K562 (cell line): ENCODE results near the gene TAL1. TPM values are rescaled to one million over a fixed set of nuclear protein-coding genes. Genes with fewer than 3 reads are reported as not detected.

Experiments
- ATAC-seq: fragments of 200-7000 bp; cut with Tn5 transposase; 3 replicates; pipeline ENCODE4 v1.9.1; 2020; ENCODE audit warnings: moderate library complexity
- BruUV-seq: library from RNA; stranded (reverse); fragments of 400-500 nt; replicated peaks from 2 replicates; lab custom pipeline; 2021; lab: Mats Ljungman, UMichigan
- CTCF ChIA-PET: fragments of 300-600 bp; formaldehyde crosslinking; extraction: SDS; loops from one replicate; lab custom pipeline; 2021; ENCODE audit warnings: low intra/inter-chr PET ratio; lab: Yijun Ruan, JAX
- POLR2A ChIA-PET: fragments of 300-600, 350-650 bp; sonication (Branson Sonifier 250); formaldehyde crosslinking; extraction: SDS; loops from one replicate; lab custom pipeline; 2021; ENCODE audit warnings: antibody characterized with exemption, inconsistent platforms; lab: Yijun Ruan, JAX
- DNase-seq, 4 experiments: peaks; one replicate each; pipeline versions ENCODE4 v3.0.0 to v3.0.0-alpha.2; 2011 to 2018; ENCODE audit warnings: low spot score in 3 of 4, mixed read lengths in 3 of 4; ENCODE audit errors: extremely low read depth in 1 of 4
- FAIRE-seq: peaks from 2 replicates; lab custom pipeline; 2011; peaks lifted over from hg19 to GRCh38; lab: Jason Lieb, UNC
- H2AFZ ChIP-seq: 2 replicates; pipeline ENCODE4 v1.6.0; 2011; ENCODE audit warnings: low read depth, low read length, control low read depth, inconsistent platforms
- H3K27ac ChIP-seq: fragments of 200-600 bp; 3 replicates; pipeline ENCODE4 v1.8.0; 2011; ENCODE audit warnings: low read depth, mild to moderate bottlenecking, control low read depth, inconsistent platforms, low read length, moderate library complexity, mixed read lengths; ENCODE audit errors: extremely low read depth
- H3K27me3 ChIP-seq, 2 experiments: fragments of 300-600 bp in 1 of 2; 2 replicates in 1 of 2; 3 replicates in 1 of 2; pipeline versions ENCODE4 v1.6.0 to v1.8.0; 2011; ENCODE audit warnings: inconsistent platforms in 2 of 2, low read length in 2 of 2, mild to moderate bottlenecking in 1 of 2, mixed read lengths in 1 of 2, moderate library complexity in 1 of 2; ENCODE audit not compliant: control insufficient read depth in 2 of 2, insufficient read depth in 2 of 2
- H3K36me3 ChIP-seq: fragments of 300-600 bp; 3 replicates; pipeline ENCODE4 v1.8.0; 2011; ENCODE audit warnings: mild to moderate bottlenecking, low read length, inconsistent platforms; ENCODE audit not compliant: control insufficient read depth, insufficient read depth
- H3K4me1 ChIP-seq, 2 experiments: fragments of 200-600 bp in 1 of 2; replicated peaks in 1 of 2; 2 replicates in 1 of 2; 3 replicates in 1 of 2; pipeline versions ENCODE4 v1.5.1 to v1.8.0; 2011; ENCODE audit warnings: inconsistent platforms in 2 of 2, low read length in 2 of 2, mild to moderate bottlenecking in 1 of 2, mixed read lengths in 1 of 2, moderate library complexity in 1 of 2; ENCODE audit not compliant: control insufficient read depth in 2 of 2, insufficient read depth in 2 of 2
- H3K4me2 ChIP-seq: 2 replicates; pipeline ENCODE4 v1.6.1; 2011; ENCODE audit warnings: low read length, control low read depth, inconsistent platforms, mixed read lengths; ENCODE audit not compliant: insufficient read depth
- H3K4me3 ChIP-seq: fragments of 200-600 bp; sonication (generic), shearing (Covaris generic); 2 replicates; pipeline ENCODE4 v1.5.1; 2016; ENCODE audit warnings: control low read depth, inconsistent platforms
- H3K79me2 ChIP-seq: fragments of 200-600 bp; 3 replicates; pipeline ENCODE4 v1.8.0; 2011; ENCODE audit warnings: low read length, inconsistent platforms; ENCODE audit not compliant: control insufficient read depth, insufficient read depth
- H3K9ac ChIP-seq, 2 experiments: 2 replicates each; pipeline versions ENCODE4 v1.6.0 to v1.6.1; 2011; ENCODE audit warnings: low read depth in 2 of 2, low read length in 2 of 2, control low read depth in 1 of 2, inconsistent platforms in 1 of 2, mild to moderate bottlenecking in 1 of 2, mixed read lengths in 1 of 2; ENCODE audit not compliant: insufficient read depth in 1 of 2
- H3K9me1 ChIP-seq: one replicate; pipeline ENCODE4 v1.6.0; 2011; ENCODE audit warnings: inconsistent platforms, mild to moderate bottlenecking, low read length, moderate library complexity; ENCODE audit not compliant: control insufficient read depth, insufficient read depth
- H3K9me3 ChIP-seq: replicated peaks from 2 replicates; pipeline ENCODE4 v1.5.1; 2011; ENCODE audit warnings: low read depth, low read length, inconsistent platforms; ENCODE audit not compliant: control insufficient read depth, insufficient read depth
- H4K20me1 ChIP-seq: replicated peaks from 2 replicates; pipeline ENCODE4 v1.6.1; 2011; ENCODE audit warnings: low read length, inconsistent platforms, mixed read lengths; ENCODE audit not compliant: control insufficient read depth, insufficient read depth
- CBFA2T3 ChIP-seq: fragments of 450-650 bp; IDR thresholded peaks from 2 replicates; pipeline ENCODE4 v1.6.1; 2017
- CHD2 ChIP-seq: IDR thresholded peaks from 2 replicates; pipeline ENCODE4 v1.6.1; 2011; ENCODE audit warnings: low read depth, low read length
- FOXJ3 ChIP-seq: sonication (generic); formaldehyde crosslinking; IDR thresholded peaks from 2 replicates; pipeline ENCODE4 v1.4.0; 2020; ENCODE audit warnings: mild to moderate bottlenecking, missing genetic modification reagents
- HDAC1 ChIP-seq, 2 experiments: fragments of 450-650 bp; IDR thresholded peaks; 2 replicates each; pipeline ENCODE4 v1.6.1; 2016 to 2017; ENCODE audit warnings: inconsistent platforms in 1 of 2, mild to moderate bottlenecking in 1 of 2, moderate library complexity in 1 of 2
- KDM1A ChIP-seq, 2 experiments: fragments of 450-650 bp; IDR thresholded peaks; 2 replicates each; pipeline ENCODE4 v1.6.1; 2016; ENCODE audit warnings: mild to moderate bottlenecking in 2 of 2
- MAFG ChIP-seq: fragments of 450-650 bp; conservative IDR thresholded peaks from 2 replicates; pipeline ENCODE4 v1.6.1; 2016; ENCODE audit warnings: missing genetic modification characterization, missing compliant biosample characterization
- STAT5A ChIP-seq: IDR thresholded peaks from 2 replicates; pipeline ENCODE4 v1.6.1; 2012; ENCODE audit warnings: low read length, inconsistent platforms, borderline replicate concordance
- TRIM24 ChIP-seq, 2 experiments: fragments of 450-650 bp; IDR thresholded peaks; 2 replicates each; pipeline ENCODE4 v1.6.1; 2016
- ZNF444 ChIP-seq: fragments of 250-450 bp; sonication (Bioruptor Pico); IDR thresholded peaks from 2 replicates; pipeline ENCODE4 v1.4.0; 2020; ENCODE audit warnings: mild to moderate bottlenecking, moderate library complexity
- WGBS: fragments of 100-300 bp; shearing (Covaris generic); methylation state at CpG from one replicate; pipeline ENCODE4 v1.1.6; 2016; ENCODE audit warnings: low coverage, mixed read lengths; ENCODE audit not compliant: insufficient coverage; ENCODE audit errors: missing lambda C conversion rate; 5-methylcytosine and 5-hydroxymethylcytosine counted together
- in situ Hi-C: fragments of 300-500 bp; cut with MboI; formaldehyde crosslinking; loops from 4 replicates; pipeline ENCODE4 v1.15.0; 2018; ENCODE audit warnings: inconsistent platforms, mixed read lengths
- intact Hi-C: fragments of 100-400 bp; cut with micrococcal nuclease; formaldehyde crosslinking; loops from 2 replicates; pipeline ENCODE4 v1.14.2; 2022
- polyA plus RNA-seq, 8 experiments: library from polyadenylated mRNA; depleted of rRNA in 4 of 8; stranded (reverse) in 5 of 8; unstranded in 3 of 8; fragments of >200 nt; fragmentation: Nextera tagmentation in 2 of 8; fragmentation: Illumina TruSeq in 1 of 8; extraction: Ambion mirVana in 2 of 8; extraction: Trizol in 1 of 8; gene quantifications; 2 replicates each; pipeline versions ENCODE4 v1.2.1 to v1.2.3, GENCODE V29; 2011 to 2014; ENCODE audit warnings: inconsistent platforms in 1 of 8, missing spikeins in 1 of 8
- total RNA-seq, 7 experiments: library from RNA; depleted of rRNA in 6 of 7; stranded (reverse); fragments of >200 nt in 6 of 7; fragmentation: Illumina TruSeq in 2 of 7; extraction: Trizol in 2 of 7; gene quantifications; 2 replicates each; pipeline versions ENCODE4 v1.2.1 to v1.2.3, GENCODE V29; 2011 to 2021; ENCODE audit warnings: low replicate concordance in 1 of 7
- TF ChIP-seq, protein P1 (sequence below): fragments of 450-650 bp; IDR thresholded peaks from 2 replicates; pipeline ENCODE4 v1.6.1; 2018; ENCODE audit not compliant: partially characterized antibody

TAL1 gene
- total and polyA plus RNA-seq, 9 of the 15 experiments (the other 6 are each of a cell fraction or from before 2014, with no cell fraction given): 18.5 to 106 (median 59.7) TPM

GRCh38 chr1:47184090-47184821 lies 47.8 kb downstream of the TAL1 start:
- Histone ChIP-seq H3K4me1 (peaks cover 49 to 74% of the 10 kb centered on the region in 2 experiments), H3K9me1 (no peaks in the 10 kb centered on the region), H3K4me2 (no peak overlapping the region), H3K9ac (no peak overlapping the region), H3K27ac (no peak overlapping the region), H2AFZ (no peak overlapping the region), H4K20me1 (no peaks in the 10 kb centered on the region), H3K4me3 (no peak overlapping the region), H3K79me2 (peaks cover 8% of the 10 kb centered on the region; the same call in 2 of the 3 replicates), H3K27me3 (no peaks in the 10 kb centered on the region), H3K9me3 (no peaks in the 10 kb centered on the region), H3K36me3 (no peaks in the 10 kb centered on the region)
- ChIA-PET CTCF (no interaction called here), POLR2A (interaction anchor here (0.9 to 7.1 kb wide), 6 partner anchors 10 to 78 kb away, joined by 3 to 65 read pairs (median 4); no protein-coding TSS in a partner anchor)
- DNase-seq (peak in 3 of 4 experiments; percentile 37 to 46 (median 45)), ATAC-seq (no peak), FAIRE-seq (no peak)
- intact Hi-C loops (loop anchor here (5.0 kb wide), 1 partner anchor 148 kb away; the partner anchor contains the start of gene CMPK1), in situ Hi-C loops (loop anchor here (10.0 kb wide), 1 partner anchor 521 kb away; no protein-coding TSS in a partner anchor)
- WGBS: 70% methylated on average over 3 of the region's 5 CpGs
- BruUV-seq: no TSS peak
- peak; percentile 7; the same call in 1 of the 2 replicates for TF ChIP-seq CBFA2T3
- TF ChIP-seq, protein P1, sequence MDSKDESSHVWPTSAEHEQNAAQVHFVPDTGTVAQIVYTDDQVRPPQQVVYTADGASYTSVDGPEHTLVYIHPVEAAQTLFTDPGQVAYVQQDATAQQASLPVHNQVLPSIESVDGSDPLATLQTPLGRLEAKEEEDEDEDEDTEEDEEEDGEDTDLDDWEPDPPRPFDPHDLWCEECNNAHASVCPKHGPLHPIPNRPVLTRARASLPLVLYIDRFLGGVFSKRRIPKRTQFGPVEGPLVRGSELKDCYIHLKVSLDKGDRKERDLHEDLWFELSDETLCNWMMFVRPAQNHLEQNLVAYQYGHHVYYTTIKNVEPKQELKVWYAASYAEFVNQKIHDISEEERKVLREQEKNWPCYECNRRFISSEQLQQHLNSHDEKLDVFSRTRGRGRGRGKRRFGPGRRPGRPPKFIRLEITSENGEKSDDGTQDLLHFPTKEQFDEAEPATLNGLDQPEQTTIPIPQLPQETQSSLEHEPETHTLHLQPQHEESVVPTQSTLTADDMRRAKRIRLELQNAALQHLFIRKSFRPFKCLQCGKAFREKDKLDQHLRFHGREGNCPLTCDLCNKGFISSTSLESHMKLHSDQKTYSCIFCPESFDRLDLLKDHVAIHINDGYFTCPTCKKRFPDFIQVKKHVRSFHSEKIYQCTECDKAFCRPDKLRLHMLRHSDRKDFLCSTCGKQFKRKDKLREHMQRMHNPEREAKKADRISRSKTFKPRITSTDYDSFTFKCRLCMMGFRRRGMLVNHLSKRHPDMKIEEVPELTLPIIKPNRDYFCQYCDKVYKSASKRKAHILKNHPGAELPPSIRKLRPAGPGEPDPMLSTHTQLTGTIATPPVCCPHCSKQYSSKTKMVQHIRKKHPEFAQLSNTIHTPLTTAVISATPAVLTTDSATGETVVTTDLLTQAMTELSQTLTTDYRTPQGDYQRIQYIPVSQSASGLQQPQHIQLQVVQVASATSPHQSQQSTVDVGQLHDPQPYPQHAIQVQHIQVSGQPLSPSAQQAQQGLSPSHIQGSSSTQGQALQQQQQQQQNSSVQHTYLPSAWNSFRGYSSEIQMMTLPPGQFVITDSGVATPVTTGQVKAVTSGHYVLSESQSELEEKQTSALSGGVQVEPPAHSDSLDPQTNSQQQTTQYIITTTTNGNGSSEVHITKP: no peak
- 0 out of 2 replicates have a peak, but pooled peaks have one; percentile 8 for TF ChIP-seq STAT5A
- TF ChIP-seq CHD2: peak; percentile 50; the same call in 1 of the 2 replicates
- TF ChIP-seq TRIM24 (IDR thresholded peaks at IDR 0.05): peak; percentile 7 to 80; a peak in 2 of 4 replicates
- 0 out of 4 replicates have a peak, but pooled peaks of 1 of the 2 experiments have one; percentile 13 for TF ChIP-seq HDAC1 (IDR thresholded peaks at IDR 0.05)
- no peak for TF ChIP-seq MAFG (tag)
- peak in 1 of 2 experiments; percentile 73; a peak in 2 of 4 replicates for TF ChIP-seq KDM1A (IDR thresholded peaks at IDR 0.05)
- 0 out of 2 replicates have a peak, but pooled peaks have one; percentile 49 for TF ChIP-seq ZNF444 (CRISPR knock-in tag)
- no peak for TF ChIP-seq FOXJ3
